Osteocyte (in vitro differentiated cells): Measurements from ENCODE around the gene LRRC4C. TPM values are rescaled to one million over a fixed set of nuclear protein-coding genes. Genes with fewer than 3 reads are reported as not detected.

Source experiments
- DNase-seq: peaks from one replicate; pipeline ENCODE4 v3.0.0; 2021; ENCODE audit warnings: mixed read lengths; ENCODE audit not compliant: unreplicated experiment; ENCODE audit errors: extremely low spot score
- H3K27ac Mint-ChIP-seq: one replicate; pipeline ENCODE4 v1.8.0; 2021; ENCODE audit warnings: mild to moderate bottlenecking, mixed read lengths; ENCODE audit not compliant: unreplicated experiment
- H3K27me3 Mint-ChIP-seq: one replicate; pipeline ENCODE4 v1.8.0; 2021; ENCODE audit warnings: mixed read lengths; ENCODE audit not compliant: unreplicated experiment
- H3K36me3 Mint-ChIP-seq: one replicate; pipeline ENCODE4 v1.8.0; 2021; ENCODE audit warnings: mixed read lengths; ENCODE audit not compliant: unreplicated experiment
- H3K4me1 Mint-ChIP-seq: one replicate; pipeline ENCODE4 v1.8.0; 2021; ENCODE audit warnings: mixed read lengths; ENCODE audit not compliant: unreplicated experiment
- H3K4me3 Mint-ChIP-seq: one replicate; pipeline ENCODE4 v1.8.0; 2021; ENCODE audit warnings: mild to moderate bottlenecking, moderate library complexity, mixed read lengths; ENCODE audit not compliant: unreplicated experiment
- H3K9me3 Mint-ChIP-seq: one replicate; pipeline ENCODE4 v1.8.0; 2021; ENCODE audit warnings: mixed read lengths; ENCODE audit not compliant: unreplicated experiment
- CTCF ChIP-seq: fragments of 200-600 bp; sonication (generic); IDR thresholded peaks from 2 replicates; pipeline ENCODE4 v1.5.0; 2021; ENCODE audit warnings: antibody characterized with exemption, mild to moderate bottlenecking, moderate library complexity
- total RNA-seq: library from RNA; stranded (reverse); gene quantifications from 2 replicates; pipeline ENCODE4 v1.2.1, GENCODE V29; 2021

The LRRC4C gene
- total RNA-seq, 1 donor from 2014 or later: 0.16 TPM

GRCh38 chr11:40384991-40385390, 1074.5 kb downstream of the LRRC4C start:
- H3K4me1 Mint-ChIP-seq: no peaks in the 10 kb centered on the region
- no peak overlapping the region for H3K4me3 Mint-ChIP-seq
- TF ChIP-seq CTCF: no peak
- H3K27ac Mint-ChIP-seq: no peak overlapping the region
- H3K36me3 Mint-ChIP-seq: no peaks in the 10 kb centered on the region
- H3K9me3 Mint-ChIP-seq: no peaks in the 10 kb centered on the region
- DNase-seq: no peak
- no peaks in the 10 kb centered on the region for H3K27me3 Mint-ChIP-seq

- H3K4me1 Mint-ChIP-seq: no peaks in the 10 kb centered on the region
- H3K4me3 Mint-ChIP-seq: no peak overlapping the region
- no peaks in the 10 kb centered on the region for H3K9me3 Mint-ChIP-seq
- DNase-seq: no peak
- H3K36me3 Mint-ChIP-seq: no peaks in the 10 kb centered on the region
- no peak overlapping the region for H3K27ac Mint-ChIP-seq
- TF ChIP-seq CTCF: no peak
- H3K27me3 Mint-ChIP-seq: peaks cover 4% of the 10 kb centered on the region
These were observed 1078.0 kb downstream of the LRRC4C start for GRCh38 chr11:40381481-40381880.

GRCh38 chr11:40380835-40381234, 1078.6 kb downstream of the LRRC4C start:
- peaks cover 8% of the 10 kb centered on the region for H3K27me3 Mint-ChIP-seq
- no peak for DNase-seq
- no peaks in the 10 kb centered on the region for H3K36me3 Mint-ChIP-seq
- H3K4me1 Mint-ChIP-seq: no peaks in the 10 kb centered on the region
- no peak overlapping the region for H3K4me3 Mint-ChIP-seq
- H3K27ac Mint-ChIP-seq: no peak overlapping the region
- TF ChIP-seq CTCF: no peak
- no peaks in the 10 kb centered on the region for H3K9me3 Mint-ChIP-seq

GRCh38 chr11:40376331-40376730, 1083.1 kb downstream of the LRRC4C start:
- no peaks in the 10 kb centered on the region for H3K4me1 Mint-ChIP-seq
- no peak overlapping the region for H3K27ac Mint-ChIP-seq
- no peaks in the 10 kb centered on the region for H3K36me3 Mint-ChIP-seq
- H3K27me3 Mint-ChIP-seq: peaks cover 12% of the 10 kb centered on the region
- no peak for TF ChIP-seq CTCF
- no peak for DNase-seq
- H3K4me3 Mint-ChIP-seq: no peak overlapping the region
- H3K9me3 Mint-ChIP-seq: no peaks in the 10 kb centered on the region

- Mint-ChIP-seq H3K36me3 (no peaks in the 10 kb centered on the region), H3K9me3 (no peaks in the 10 kb centered on the region), H3K27ac (no peak overlapping the region), H3K27me3 (peaks cover 6% of the 10 kb centered on the region), H3K4me3 (no peak overlapping the region), H3K4me1 (no peaks in the 10 kb centered on the region)
- DNase-seq: no peak
- no peak for TF ChIP-seq CTCF
These were observed 1088.4 kb downstream of the LRRC4C start for GRCh38 chr11:40370821-40371616.
